Heart left ventricle (tissue), 16 donors: ENCODE measurements around the gene RGL3. TPM values are rescaled to one million over a fixed set of nuclear protein-coding genes. Genes with fewer than 3 reads are reported as not detected.
"Not testable (repeated sequence)": the region's sequence is repeated elsewhere in the genome, so short reads cannot be mapped to it uniquely, and the experiment has no call there.

Experiments used
- ATAC-seq, 4 donors: fragments of 200-7000 bp; cut with Tn5 transposase; one replicate each; pipeline ENCODE4 v1.9.1; 2020 to 2022; ENCODE audit warnings: moderate library complexity in 4 of 4, mild to moderate bottlenecking in 3 of 4, moderate number of reproducible peaks in 1 of 4
- DNase-seq, 5 donors: peaks; one replicate each; pipeline ENCODE4 v3.0.0-alpha.2; 2020
- H3K27ac ChIP-seq, 12 donors: fragments of 200-600 bp; sonication (generic) in 4 of 12; one replicate each; pipeline versions ENCODE4 v1.5.0 to v1.8.0; 2016 to 2022; ENCODE audit warnings: mild to moderate bottlenecking in 2 of 12
- H3K27me3 ChIP-seq, 9 donors: fragments of 200-600 bp; sonication (generic) in 2 of 9; one replicate each; pipeline versions ENCODE4 v1.5.1 to v1.8.0; 2016 to 2022; ENCODE audit warnings: mild to moderate bottlenecking in 3 of 9
- H3K36me3 ChIP-seq, 9 donors: fragments of 200-600 bp; sonication (generic) in 2 of 9; one replicate each; pipeline versions ENCODE4 v1.5.0 to v1.8.0; 2018 to 2022; ENCODE audit warnings: mild to moderate bottlenecking in 2 of 9
- H3K4me1 ChIP-seq, 12 donors: fragments of 200-600 bp; sonication (generic) in 4 of 12; one replicate each; pipeline versions ENCODE4 v1.5.0 to v1.8.0; 2016 to 2022; ENCODE audit warnings: mild to moderate bottlenecking in 3 of 12
- H3K4me3 ChIP-seq, 12 donors: fragments of 200-600 bp; sonication (generic) in 4 of 12; one replicate each; pipeline versions ENCODE4 v1.5.0 to v1.8.0; 2017 to 2022; ENCODE audit warnings: mild to moderate bottlenecking in 9 of 12, moderate library complexity in 4 of 12
- H3K9me3 ChIP-seq, 12 donors: fragments of 200-600 bp; sonication (generic) in 4 of 12; one replicate each; pipeline versions ENCODE4 v1.5.0 to v1.8.0; 2016 to 2022; ENCODE audit warnings: mild to moderate bottlenecking in 1 of 12
- POLR2A ChIP-seq, 2 donors: fragments of 450-650 bp; IDR thresholded peaks; one replicate each; pipeline ENCODE4 v1.6.1; 2017; ENCODE audit warnings: antibody characterized with exemption in 2 of 2, mild to moderate bottlenecking in 2 of 2, moderate library complexity in 2 of 2
- WGBS, 4 donors: extraction: QIAGEN DNeasy Blood & Tissue Kit in 2 of 4; methylation state at CpG; one replicate each; pipeline versions ENCODE4 v1.1.5 to v1.1.7; 2013 to 2018; 5-methylcytosine and 5-hydroxymethylcytosine counted together
- intact Hi-C, 10 donors: fragments of 100-400 bp; cut with DNase I; formaldehyde crosslinking; loops; one replicate each; pipeline versions ENCODE4 v1.11.1 to v1.14.2; 2022
- polyA plus RNA-seq, 2 donors: library from polyadenylated mRNA; stranded (reverse); fragments of 200-250 nt; gene quantifications; one replicate each; pipeline ENCODE4 v1.2.3, GENCODE V29; 2013
- total RNA-seq, 9 donors: library from RNA; depleted of rRNA in 2 of 9; stranded (reverse); fragments of >200 nt in 2 of 9; fragmentation: NEBNext Ultra II Directional in 3 of 9; extraction: Animal tissue kit (Norgen Biotek cat#: 25700) in 3 of 9; gene quantifications; one replicate each; pipeline versions ENCODE4 v1.1.0 to v1.2.4, GENCODE V29; 2016 to 2023
- TF ChIP-seq, protein P1 (sequence below), 12 donors: fragments of 200-600 bp; sonication (generic) in 4 of 12; IDR thresholded peaks; one replicate each; pipeline versions ENCODE4 v1.5.0 to v1.8.0; 2018 to 2022; ENCODE audit warnings: antibody characterized with exemption in 12 of 12, mild to moderate bottlenecking in 5 of 12
- donor health status: ischemic (EF 13 %, LVEDD 7.1; RV severe dilation, severe dysfunction).
- donor health status: healthy with polysubstance abuse.
- donor health status: DM: no; HTN: yes; CAD: no.
- donor health status: DM: no; HTN: no; CAD: no.
- donor health status: ischemic (EF 25% LVEDD 6.9; RV normal size, moderate dysfunction).
- donor health status: ischemic (EF 25% LVEDD 5.7; RV mildly dilated, moderate dysfunction).
- donor health status: healthy.
- donor health status: DM: yes; HTN: yes; CAD: no.
- donor health status: ischemic (EF 35%, LVEDD 5.7; RV mildly dilated, moderate dysfunction).
- donor health status: nonischemic (EF 11% LVEDD 7.7; RV severe dilation, severe dysfunction).
- donor health status: DM: yes; HTN: yes; CAD: no.
- donor health status: PGD.
- donor health status: ischemic (EF 29% LVEDD 5.4; RV normal size, mild dysfunction).
- donor health status: nonischemic (EF 23%, LVEDD 6.1; RV moderate dilation, normal function).

Gene RGL3
- total and polyA plus RNA-seq, 11 donors: 2.1 to 11.3 (median 4.0) TPM

DNA sequence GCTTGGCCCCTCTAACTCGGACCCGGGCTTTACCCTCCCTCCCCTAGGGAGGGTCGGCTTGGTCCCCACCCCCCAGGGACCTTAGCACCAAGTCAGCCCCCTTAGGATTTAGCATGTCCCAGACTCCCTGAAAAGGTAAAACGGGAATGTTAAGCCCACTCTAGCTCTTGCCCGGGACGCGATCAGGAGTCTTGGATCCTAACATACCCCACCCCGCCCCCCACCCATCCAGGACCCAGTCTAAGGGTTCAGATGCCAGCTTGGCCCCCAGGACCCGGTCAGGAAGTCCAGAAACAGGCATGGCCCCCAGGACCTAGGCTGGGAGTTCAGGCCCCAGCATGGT, 35.4 kb downstream of the RGL3 start:
- H3K27ac ChIP-seq: peak overlapping the region in 5 of 12 donors; percentile 44 to 73 (median 57)
- intact Hi-C loops: loop anchor here in 6 of 10 donors (5.0 to 10.0 kb wide), 11 partner anchors 34 to 204 kb away; partner anchors contain the start of genes ELAVL3 (in 2 of the 6), ODAD3 (in 2 of the 6), PRKCSH (in 2 of the 6) and CCDC159 (in 1 of the 6)

GRCh38 chr19:11382898-11383705, 36.0 kb downstream of the RGL3 start:
- peak overlapping the region; percentile 33 to 62 (median 54) for H3K4me3 ChIP-seq
- ATAC-seq: no peak

More for the DNA sequence above, 35.4 kb downstream of the RGL3 start:
- H3K36me3 ChIP-seq: no peaks in the 10 kb centered on the region
- no peak for TF ChIP-seq POLR2A (IDR thresholded peaks at IDR 0.05)
- ATAC-seq (no peak), DNase-seq (no peak)
- WGBS, 4 donors: 0 to 2% (median 1%) methylated on average over 6 to 9 of the region's 9 CpGs
- H3K4me3 ChIP-seq: peak overlapping the region; percentile 33 to 62 (median 54)
- no peaks in the 10 kb centered on the region for H3K9me3 ChIP-seq
- peaks cover 0 to 16% (median 3%) of the 10 kb centered on the region in 9 donors for H3K27me3 ChIP-seq
- peaks cover 0 to 56% (median 29%) of the 10 kb centered on the region in 12 donors for H3K4me1 ChIP-seq

GRCh38 chr19:11380653-11381537, 38.2 kb downstream of the RGL3 start:
- Histone ChIP-seq H3K9me3 (no peaks in the 10 kb centered on the region), H3K4me1 (peaks cover under 1 to 74% (median 41%) of the 10 kb centered on the region in 12 donors), H3K36me3 (peaks cover 0 to 7% (median 5%) of the 10 kb centered on the region in 9 donors), H3K27ac (peak overlapping the region; percentile 35 to 89 (median 84)), H3K27me3 (peaks cover 0 to 16% (median 3%) of the 10 kb centered on the region in 9 donors), H3K4me3 (peak overlapping the region; percentile 47 to 85 (median 66))
- intact Hi-C loops: loop anchor here in 7 of 10 donors (1.0 to 10.0 kb wide), 13 partner anchors 34 to 206 kb away; partner anchors contain the start of genes ODAD3 (in 3 of the 7), PRKCSH (in 3 of the 7), ELAVL3 (in 2 of the 7) and CCDC159 (in 1 of the 7)
- DNase-seq: peak; percentile 95 to 96 (median 96)
- WGBS, 4 donors: 2 to 3% (median 2%) methylated on average over 34 to 54 of the region's 54 CpGs
- TF ChIP-seq POLR2A (IDR thresholded peaks at IDR 0.05): peak in 1 of 2 donors; percentile 87
- TF ChIP-seq, protein P1, sequence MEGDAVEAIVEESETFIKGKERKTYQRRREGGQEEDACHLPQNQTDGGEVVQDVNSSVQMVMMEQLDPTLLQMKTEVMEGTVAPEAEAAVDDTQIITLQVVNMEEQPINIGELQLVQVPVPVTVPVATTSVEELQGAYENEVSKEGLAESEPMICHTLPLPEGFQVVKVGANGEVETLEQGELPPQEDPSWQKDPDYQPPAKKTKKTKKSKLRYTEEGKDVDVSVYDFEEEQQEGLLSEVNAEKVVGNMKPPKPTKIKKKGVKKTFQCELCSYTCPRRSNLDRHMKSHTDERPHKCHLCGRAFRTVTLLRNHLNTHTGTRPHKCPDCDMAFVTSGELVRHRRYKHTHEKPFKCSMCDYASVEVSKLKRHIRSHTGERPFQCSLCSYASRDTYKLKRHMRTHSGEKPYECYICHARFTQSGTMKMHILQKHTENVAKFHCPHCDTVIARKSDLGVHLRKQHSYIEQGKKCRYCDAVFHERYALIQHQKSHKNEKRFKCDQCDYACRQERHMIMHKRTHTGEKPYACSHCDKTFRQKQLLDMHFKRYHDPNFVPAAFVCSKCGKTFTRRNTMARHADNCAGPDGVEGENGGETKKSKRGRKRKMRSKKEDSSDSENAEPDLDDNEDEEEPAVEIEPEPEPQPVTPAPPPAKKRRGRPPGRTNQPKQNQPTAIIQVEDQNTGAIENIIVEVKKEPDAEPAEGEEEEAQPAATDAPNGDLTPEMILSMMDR (IDR thresholded peaks at IDR 0.05): peak; percentile 50 to 90 (median 79)
- ATAC-seq: peak; percentile 88 to 93 (median 92)

More at GRCh38 chr19:11382898-11383705, 36.0 kb downstream of the RGL3 start:
- H3K9me3 ChIP-seq: no peaks in the 10 kb centered on the region
- intact Hi-C loops: loop anchor here in 6 of 10 donors (5.0 to 10.0 kb wide), 11 partner anchors 34 to 204 kb away; partner anchors contain the start of genes ELAVL3 (in 2 of the 6), ODAD3 (in 2 of the 6), PRKCSH (in 2 of the 6) and CCDC159 (in 1 of the 6)
- 1 to 4% (median 3%) methylated on average over 29 to 65 of the region's 65 CpGs for WGBS, 4 donors
- peak; percentile 30 to 83 (median 59) for DNase-seq
- peak overlapping the region in 2 of 12 donors; percentile 64 to 73 for H3K27ac ChIP-seq
- H3K27me3 ChIP-seq: peaks cover 0 to 16% (median 3%) of the 10 kb centered on the region in 9 donors
- H3K36me3 ChIP-seq: peaks cover 0 to 5% (median 1%) of the 10 kb centered on the region in 9 donors
- no peak for TF ChIP-seq POLR2A (IDR thresholded peaks at IDR 0.05)
- TF ChIP-seq, protein P1 (IDR thresholded peaks at IDR 0.05): peak; percentile 36 to 72 (median 58)
- peaks cover 0 to 61% (median 29%) of the 10 kb centered on the region in 12 donors for H3K4me1 ChIP-seq

DNA sequence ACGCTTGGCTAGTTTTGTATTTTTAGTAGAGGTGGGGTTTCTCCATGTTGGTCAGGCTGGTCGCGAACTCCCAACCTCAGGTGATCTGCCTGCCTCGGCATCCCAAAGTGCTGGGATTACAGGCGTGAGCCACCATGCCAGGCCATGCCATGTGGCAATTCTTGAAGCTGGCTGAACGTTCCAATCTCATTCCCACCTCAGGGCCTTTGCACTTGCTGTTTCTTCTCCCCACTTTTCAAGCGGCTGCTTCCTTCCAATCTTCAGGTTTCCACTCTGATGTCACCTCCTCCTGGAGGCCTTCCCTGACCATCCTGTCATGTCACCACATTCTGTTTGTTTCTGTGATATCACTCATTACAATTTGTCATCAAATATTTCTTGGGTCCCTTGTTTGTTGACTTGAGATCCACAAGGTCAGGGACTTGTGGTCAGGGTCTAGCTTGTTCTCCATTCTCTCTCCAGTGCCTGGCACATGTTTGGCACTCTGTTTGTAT, 39.2 kb downstream of the RGL3 start:
- H3K4me1 ChIP-seq: peaks cover 7 to 81% (median 47%) of the 10 kb centered on the region in 12 donors
- WGBS, 4 donors: 93 to 97% (median 95%) methylated on average over 7 of the region's 7 CpGs
- TF ChIP-seq, protein P1 (IDR thresholded peaks at IDR 0.05): no peak
- TF ChIP-seq POLR2A (IDR thresholded peaks at IDR 0.05): no peak
- DNase-seq: no peak
- H3K27ac ChIP-seq: peak overlapping the region in 5 of 12 donors; percentile 85 to 89 (median 89)
- intact Hi-C loops: loop anchor here (2.0 to 10.0 kb wide), 15 partner anchors 33 to 215 kb away; partner anchors contain the start of genes TSPAN16 (in 7 of the 10), ELAVL3 (in 2 of the 10), ODAD3 (in 2 of the 10) and PRKCSH (in 2 of the 10)
- no peak for ATAC-seq
- peaks cover 0 to 16% (median 3%) of the 10 kb centered on the region in 9 donors for H3K27me3 ChIP-seq
- no peaks in the 10 kb centered on the region for H3K9me3 ChIP-seq
- peaks cover 0 to 7% (median 5%) of the 10 kb centered on the region in 9 donors for H3K36me3 ChIP-seq
- peak overlapping the region in 4 of 12 donors; percentile 64 to 85 (median 71) for H3K4me3 ChIP-seq

DNA sequence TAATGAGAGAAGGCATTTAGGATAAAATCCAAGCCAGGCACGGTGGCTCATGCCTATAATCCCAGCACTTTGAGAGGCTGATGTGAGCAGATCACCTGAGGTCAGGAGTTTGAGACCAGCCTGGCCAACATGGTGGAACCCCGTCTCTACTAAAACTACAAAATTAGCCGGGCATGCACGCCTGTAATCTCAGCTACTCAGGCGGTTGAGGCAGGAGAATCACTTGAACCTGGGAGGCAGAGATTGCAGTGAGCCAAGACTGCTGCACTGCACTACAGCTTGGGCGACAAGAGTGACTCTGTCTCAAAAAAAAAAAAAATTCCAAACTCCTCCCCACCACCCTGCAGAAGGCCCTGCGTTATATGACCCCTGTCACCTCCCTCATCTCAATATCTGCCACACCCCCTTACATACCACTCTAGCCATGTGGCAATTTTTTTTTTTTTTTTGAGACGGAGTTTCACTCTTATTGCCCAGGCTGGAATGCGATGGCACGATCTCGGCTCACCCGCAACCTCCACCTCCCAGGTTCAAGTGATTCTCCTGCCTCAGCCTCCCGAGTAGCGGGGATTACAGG, 39.8 kb downstream of the RGL3 start:
- intact Hi-C loops: loop anchor here in 8 of 10 donors (5.0 to 10.0 kb wide), 3 partner anchors 63 to 215 kb away; partner anchors contain the start of genes TSPAN16 (in 6 of the 8) and ZNF627 (in 1 of the 8)

More for the DNA sequence above, 39.8 kb downstream of the RGL3 start:
- not testable (repeated sequence) for H3K36me3 ChIP-seq, H3K9me3 ChIP-seq, H3K4me3 ChIP-seq, ATAC-seq, DNase-seq
- Histone ChIP-seq H3K4me1 (peaks cover 7 to 82% (median 46%) of the 10 kb centered on the region in 12 donors), H3K27me3 (peaks cover 0 to 16% (median 3%) of the 10 kb centered on the region in 9 donors), H3K27ac (peak overlapping the region in 1 of 12 donors; percentile 20)
- 90 to 91% (median 91%) methylated on average over 14 of the region's 14 CpGs for WGBS, 4 donors
